ENCODE measurements around the gene HIPK2. TPM values are rescaled to one million over a fixed set of nuclear protein-coding genes. Genes with fewer than 3 reads are reported as not detected.
A peak's percentile ranks its signal among the peaks of the same experiment; 100 is the strongest.

The HIPK2 gene
- total RNA-seq, 2 experiments from 2014 or later: 22.5 to 27.5 TPM

DNA sequence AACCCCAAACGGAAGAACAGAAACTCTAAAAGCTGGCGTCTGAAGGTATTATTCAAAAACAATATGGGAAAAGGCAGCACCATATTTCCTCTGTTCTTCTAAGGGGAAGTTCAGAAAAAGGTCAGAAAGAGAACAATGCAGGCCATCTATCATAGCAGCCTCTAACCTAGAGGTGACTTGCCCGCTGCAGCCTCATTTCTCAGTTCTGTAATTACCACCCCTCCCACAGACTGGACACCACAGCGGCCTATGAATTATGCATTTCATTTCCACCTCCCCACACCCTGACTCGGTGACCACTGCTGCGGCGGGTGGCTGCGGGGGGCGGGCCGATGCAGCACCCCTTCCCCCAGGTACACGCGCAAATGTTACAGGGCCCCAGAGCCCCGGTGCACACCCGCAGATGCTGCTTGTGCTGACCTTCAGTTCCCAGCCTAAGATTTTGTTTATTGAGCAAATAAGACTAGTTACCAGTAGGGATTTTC lies 128.8 kb downstream of the HIPK2 start:
- Mint-ChIP-seq H3K4me1 (peaks cover 49% of the 10 kb centered on the region), H3K27me3 (no peaks in the 10 kb centered on the region), H3K36me3 (ENCODE audit: low read depth) (no peaks in the 10 kb centered on the region), H3K4me3 (peak overlapping the region; percentile 16), H3K27ac (peak overlapping the region; percentile 55), H3K9me3 (no peaks in the 10 kb centered on the region)
- DNase-seq: no peak
- CTCF ChIA-PET: interaction anchor here (1.1 kb wide), 1 partner anchor 13 kb away, joined by 3 read pairs; no protein-coding TSS in a partner anchor
- POLR2A ChIA-PET: no interaction called here

DNA sequence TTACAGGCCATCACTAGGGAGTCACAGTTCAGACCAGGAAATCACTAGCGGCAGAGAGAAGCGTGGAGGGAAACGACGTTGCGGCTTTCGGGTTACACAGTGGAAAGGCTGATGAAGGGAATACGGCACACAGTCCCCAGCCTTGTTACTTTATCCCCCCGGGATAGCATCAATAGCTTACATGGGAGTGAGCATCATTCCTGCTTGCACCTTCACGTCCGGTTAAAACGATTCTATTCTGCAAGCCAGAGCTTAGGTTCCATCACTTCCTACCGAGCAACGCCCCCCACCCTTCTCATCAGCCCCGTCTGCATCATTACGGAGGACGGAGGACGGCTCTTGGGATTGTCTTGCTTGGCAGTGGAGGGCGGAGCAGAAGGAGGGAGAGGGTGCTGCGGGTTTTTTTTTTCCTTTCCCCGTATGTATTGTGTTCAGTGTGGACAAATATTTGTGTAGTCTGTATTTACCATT lies 129.4 kb downstream of the HIPK2 start:
- DNase-seq: no peak
- peak overlapping the region; percentile 55 for H3K27ac Mint-ChIP-seq
- H3K9me3 Mint-ChIP-seq: no peaks in the 10 kb centered on the region
- POLR2A ChIA-PET: no interaction called here
- peaks cover 54% of the 10 kb centered on the region for H3K4me1 Mint-ChIP-seq
- peaks cover 3% of the 10 kb centered on the region for H3K36me3 Mint-ChIP-seq (ENCODE audit: low read depth)
- CTCF ChIA-PET: interaction anchor here (1.1 to 2.4 kb wide), 2 partner anchors 12 to 358 kb away, joined by 3 to 8 read pairs; no protein-coding TSS in a partner anchor
- H3K27me3 Mint-ChIP-seq: no peaks in the 10 kb centered on the region
- H3K4me3 Mint-ChIP-seq: peak overlapping the region; percentile 16

DNA sequence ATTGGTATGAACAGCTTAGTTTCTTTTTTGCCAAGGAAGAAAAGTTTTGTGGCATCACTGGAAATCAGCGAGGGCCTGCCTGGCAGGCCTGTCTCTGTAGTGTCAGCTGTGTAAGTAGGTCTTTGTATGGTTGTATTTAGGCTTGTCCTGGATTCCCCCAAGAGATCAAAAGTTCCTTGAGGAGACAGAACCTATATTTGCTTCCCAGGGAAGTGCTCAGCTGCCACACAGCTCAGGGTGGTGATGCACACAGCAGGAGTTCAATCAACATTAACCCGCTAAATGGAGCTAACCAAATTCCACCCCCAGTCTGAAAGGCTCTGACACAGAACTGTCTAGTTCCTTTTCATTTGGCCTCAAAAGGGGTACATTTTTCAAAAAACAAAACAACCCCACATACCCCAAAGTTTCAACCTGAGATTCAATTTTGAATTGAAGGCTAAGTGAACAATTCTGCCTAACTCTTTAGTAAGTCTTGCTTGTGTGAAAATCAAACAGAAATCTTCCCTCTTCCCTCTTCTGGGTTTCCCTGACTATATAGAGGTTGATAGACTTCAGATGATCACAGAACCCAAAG lies 129.9 kb downstream of the HIPK2 start:
- Mint-ChIP-seq H3K4me1 (peaks cover 59% of the 10 kb centered on the region), H3K27me3 (no peaks in the 10 kb centered on the region), H3K9me3 (no peaks in the 10 kb centered on the region), H3K27ac (no peak overlapping the region), H3K36me3 (ENCODE audit: low read depth) (peaks cover 3% of the 10 kb centered on the region), H3K4me3 (no peak overlapping the region)
- ChIA-PET CTCF (interaction anchor here (0.9 to 2.7 kb wide), 8 partner anchors 11 to 359 kb away, joined by 3 to 12 read pairs (median 4); no protein-coding TSS in a partner anchor), POLR2A (interaction anchor here (1.4 kb wide), 1 partner anchor 12 kb away, joined by 5 read pairs; no protein-coding TSS in a partner anchor)
- no peak for DNase-seq

DNA sequence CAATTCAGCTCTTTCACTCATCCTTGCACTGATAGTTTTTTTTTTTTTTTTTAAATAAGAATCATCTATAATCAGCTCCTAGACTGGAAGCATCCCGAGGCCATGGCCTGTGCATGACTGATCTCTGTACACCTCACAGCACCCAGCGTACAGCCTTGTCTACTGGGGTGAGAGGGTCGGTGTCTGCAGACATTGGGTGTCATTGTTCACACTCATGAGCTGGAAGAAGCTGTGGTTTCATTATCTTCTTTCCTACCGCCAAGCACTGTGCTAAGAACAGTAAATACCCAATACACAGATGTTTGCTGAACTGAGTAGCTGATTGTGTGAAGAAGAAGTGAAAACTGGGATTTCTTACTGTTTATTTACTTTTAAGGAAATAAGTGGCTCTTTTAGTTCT lies 130.7 kb downstream of the HIPK2 start:
- no peak for DNase-seq
- Mint-ChIP-seq H3K4me3 (no peak overlapping the region), H3K9me3 (no peaks in the 10 kb centered on the region), H3K27ac (no peak overlapping the region), H3K27me3 (no peaks in the 10 kb centered on the region), H3K36me3 (ENCODE audit: low read depth) (peaks cover 3% of the 10 kb centered on the region), H3K4me1 (peaks cover 60% of the 10 kb centered on the region)
- POLR2A ChIA-PET: interaction anchor here (0.6 to 1.4 kb wide), 2 partner anchors 11 to 106 kb away, joined by 3 to 5 read pairs; no protein-coding TSS in a partner anchor
- CTCF ChIA-PET: interaction anchor here (0.6 to 2.7 kb wide), 20 partner anchors 10 to 379 kb away, joined by 3 to 21 read pairs (median 4); no protein-coding TSS in a partner anchor

DNA sequence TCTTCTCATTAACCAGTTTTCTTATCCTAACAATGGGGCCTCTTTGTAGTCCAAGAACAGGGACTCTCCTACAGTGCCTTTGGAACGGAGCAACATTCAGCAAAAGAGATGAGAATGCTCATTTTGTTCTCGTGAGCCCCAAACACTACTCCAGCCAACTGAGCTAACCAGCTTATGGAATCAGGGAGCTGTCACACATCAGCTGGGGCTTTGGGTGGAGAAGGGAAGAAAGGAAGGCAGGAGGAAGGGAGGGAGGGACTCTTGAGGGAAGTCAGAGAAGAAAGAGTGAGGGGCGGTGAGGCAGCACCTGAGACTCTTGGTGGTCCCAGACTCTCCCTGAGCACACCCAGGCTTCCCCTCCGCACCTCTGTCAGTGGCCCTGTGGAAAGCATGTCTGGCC lies 131.2 kb downstream of the HIPK2 start:
- no peaks in the 10 kb centered on the region for H3K27me3 Mint-ChIP-seq
- ChIA-PET CTCF (interaction anchor here (0.6 to 2.7 kb wide), 23 partner anchors 9 to 380 kb away, joined by 3 to 21 read pairs (median 4); no protein-coding TSS in a partner anchor), POLR2A (interaction anchor here (1.4 kb wide), 1 partner anchor 11 kb away, joined by 5 read pairs; no protein-coding TSS in a partner anchor)
- no peak for DNase-seq
- peaks cover 64% of the 10 kb centered on the region for H3K4me1 Mint-ChIP-seq
- no peak overlapping the region for H3K4me3 Mint-ChIP-seq
- H3K9me3 Mint-ChIP-seq: no peaks in the 10 kb centered on the region
- H3K36me3 Mint-ChIP-seq (ENCODE audit: low read depth): peaks cover 3% of the 10 kb centered on the region
- no peak overlapping the region for H3K27ac Mint-ChIP-seq

DNA sequence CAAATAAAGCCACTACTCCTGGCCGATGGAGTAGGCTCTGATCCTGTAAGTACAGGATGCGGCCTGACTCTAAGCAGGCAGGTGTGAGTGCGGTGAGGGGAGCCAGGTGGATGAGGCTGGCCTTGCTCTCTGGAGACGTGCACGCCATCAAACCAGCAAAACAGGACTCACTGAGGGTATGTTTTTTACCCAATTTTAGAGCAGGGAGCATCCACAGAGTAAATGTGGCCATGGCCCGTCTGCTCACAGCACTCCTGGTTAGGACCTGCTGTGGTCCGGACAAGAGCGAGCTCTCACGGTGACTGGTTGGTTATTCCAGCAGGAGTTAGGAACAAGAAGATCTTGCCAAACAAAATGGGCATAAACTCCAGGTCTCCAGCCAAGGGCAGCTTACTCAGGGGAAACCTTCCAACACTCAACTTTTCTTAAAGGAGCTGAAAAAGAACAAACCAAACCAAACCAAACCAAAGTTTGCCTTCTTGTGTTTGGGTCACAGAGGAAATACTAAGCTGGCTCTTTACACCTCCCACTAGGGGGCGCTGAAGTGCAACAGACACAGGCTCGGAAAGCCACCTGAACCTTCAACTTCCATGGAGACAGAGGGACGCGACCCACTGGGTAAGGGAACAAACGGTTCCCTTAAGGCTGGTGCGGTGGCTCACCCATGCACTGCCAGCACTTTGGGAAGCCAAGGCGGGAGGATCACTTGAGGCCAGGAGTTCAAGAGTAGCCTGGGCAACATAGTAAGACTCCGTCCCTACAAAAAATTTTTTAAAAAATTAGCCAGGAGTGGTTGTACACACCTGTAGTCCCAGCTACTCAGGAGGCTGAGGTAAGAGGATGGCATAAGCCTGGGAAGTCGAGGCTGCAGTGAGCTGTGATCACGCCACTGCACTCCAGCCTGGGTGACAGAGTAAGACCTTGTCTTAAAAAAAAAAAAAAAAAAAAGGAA lies 131.9 kb downstream of the HIPK2 start:
- DNase-seq: peak; percentile 91
- ChIA-PET CTCF (interaction anchor here (0.7 to 2.7 kb wide), 31 partner anchors 8 to 361 kb away, joined by 3 to 21 read pairs (median 4); no protein-coding TSS in a partner anchor), POLR2A (no interaction called here)
- Mint-ChIP-seq H3K4me1 (peaks cover 64% of the 10 kb centered on the region), H3K27me3 (no peaks in the 10 kb centered on the region), H3K9me3 (no peaks in the 10 kb centered on the region), H3K4me3 (no peak overlapping the region), H3K27ac (peak overlapping the region; percentile 73), H3K36me3 (ENCODE audit: low read depth) (peaks cover 3% of the 10 kb centered on the region)

DNA sequence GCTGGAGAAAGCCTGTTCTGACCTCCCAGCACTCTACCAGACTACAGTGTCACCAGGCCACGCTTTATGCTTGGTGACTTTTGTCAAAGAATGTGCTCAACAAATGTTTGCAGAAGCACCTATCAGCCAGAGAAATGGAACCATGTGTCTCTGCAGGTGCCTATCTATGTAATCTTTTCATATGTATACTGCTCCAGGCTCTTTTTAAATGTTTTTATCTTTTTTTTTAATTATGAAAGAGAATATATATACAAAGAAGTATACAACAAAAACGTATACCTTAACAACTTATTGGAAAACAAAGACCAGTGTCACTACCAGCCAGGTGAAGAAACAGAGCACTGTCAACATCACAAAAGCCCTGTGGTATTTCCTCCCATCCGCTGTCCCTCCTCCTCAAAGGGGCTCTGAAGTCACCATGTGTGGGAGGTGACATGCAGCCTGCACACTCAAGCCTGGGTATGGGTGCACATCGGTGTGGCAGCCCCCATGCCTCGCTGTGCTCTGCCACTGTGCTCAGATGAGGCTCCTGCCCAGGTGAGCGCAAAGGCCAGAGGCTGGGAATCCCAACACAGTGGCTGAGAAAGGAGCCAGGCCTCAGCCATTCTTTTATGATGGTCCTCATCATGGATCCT lies 133.7 kb downstream of the HIPK2 start:
- H3K27ac Mint-ChIP-seq: peak overlapping the region; percentile 76
- POLR2A ChIA-PET: no interaction called here
- CTCF ChIA-PET: interaction anchor here (1.6 kb wide), 1 partner anchor 25 kb away, joined by 6 read pairs; no protein-coding TSS in a partner anchor
- H3K4me3 Mint-ChIP-seq: no peak overlapping the region
- peaks cover 70% of the 10 kb centered on the region for H3K4me1 Mint-ChIP-seq
- no peaks in the 10 kb centered on the region for H3K9me3 Mint-ChIP-seq
- no peaks in the 10 kb centered on the region for H3K27me3 Mint-ChIP-seq
- H3K36me3 Mint-ChIP-seq (ENCODE audit: low read depth): peaks cover 4% of the 10 kb centered on the region
- peak; percentile 26 for DNase-seq

DNA sequence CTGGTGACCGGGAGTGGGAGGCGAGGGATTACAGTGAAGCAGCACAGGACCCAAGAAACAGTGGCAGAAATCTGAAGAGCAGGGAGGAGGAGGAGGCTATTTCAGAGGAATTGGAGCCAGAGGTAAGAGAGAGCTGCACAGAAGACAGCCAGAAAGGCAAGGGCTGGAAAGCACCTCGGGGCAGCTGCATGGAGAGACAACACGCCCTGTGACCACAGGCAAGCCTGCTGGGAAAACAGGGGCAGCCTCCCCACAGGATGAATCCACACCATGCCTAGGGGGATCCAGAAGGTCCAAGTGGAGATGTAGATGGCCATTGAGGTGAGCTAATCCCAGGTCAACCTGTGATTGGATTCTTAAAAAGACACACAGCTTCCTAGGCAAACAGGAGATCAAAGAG lies 135.5 kb downstream of the HIPK2 start:
- POLR2A ChIA-PET: no interaction called here
- Mint-ChIP-seq H3K9me3 (no peaks in the 10 kb centered on the region), H3K36me3 (ENCODE audit: low read depth) (peaks cover 5% of the 10 kb centered on the region), H3K27me3 (no peaks in the 10 kb centered on the region), H3K4me1 (peaks cover 59% of the 10 kb centered on the region), H3K27ac (no peak overlapping the region), H3K4me3 (no peak overlapping the region)
- CTCF ChIA-PET: interaction anchor here (0.6 to 1.3 kb wide), 3 partner anchors 10 to 68 kb away, joined by 3 to 4 read pairs (median 3); no protein-coding TSS in a partner anchor
- DNase-seq: no peak

DNA sequence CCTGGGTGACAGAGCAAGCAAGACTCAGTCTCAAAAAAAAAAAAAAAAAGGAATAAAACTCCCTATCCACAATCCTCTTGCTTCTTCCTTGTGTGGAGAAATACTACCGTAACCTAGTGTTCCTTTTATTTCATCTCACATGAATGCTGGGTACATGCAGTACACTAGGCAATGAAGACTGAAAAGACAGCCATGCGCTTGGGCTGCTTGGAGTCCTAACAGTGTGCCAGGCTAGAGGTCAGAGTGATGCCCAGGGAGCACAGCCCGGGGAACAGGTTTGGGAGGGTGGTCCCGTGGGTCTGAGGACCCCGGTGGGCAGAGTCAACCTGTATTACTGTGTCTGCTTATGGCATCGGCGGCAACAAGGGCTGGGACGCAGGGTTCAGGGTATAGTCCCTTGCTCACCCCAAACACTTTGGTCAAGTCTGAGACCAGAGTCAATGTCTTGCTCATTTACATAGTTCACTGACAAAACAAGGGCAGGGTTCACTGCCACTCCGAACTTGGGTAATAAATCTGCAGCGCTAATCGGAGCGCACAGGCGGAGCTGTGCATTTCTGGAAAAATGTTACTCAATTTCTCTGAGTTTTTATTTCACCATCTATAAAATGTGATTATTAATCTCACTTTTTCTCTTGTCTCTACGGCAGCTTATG lies 136.3 kb downstream of the HIPK2 start:
- H3K27ac Mint-ChIP-seq: no peak overlapping the region
- no peaks in the 10 kb centered on the region for H3K27me3 Mint-ChIP-seq
- no peaks in the 10 kb centered on the region for H3K9me3 Mint-ChIP-seq
- H3K4me1 Mint-ChIP-seq: peaks cover 60% of the 10 kb centered on the region
- H3K4me3 Mint-ChIP-seq: no peak overlapping the region
- ChIA-PET POLR2A (no interaction called here), CTCF (interaction anchor here (0.7 to 2.7 kb wide), 3 partner anchors 9 to 274 kb away, joined by 3 to 12 read pairs (median 4); no protein-coding TSS in a partner anchor)
- DNase-seq: no peak
- H3K36me3 Mint-ChIP-seq (ENCODE audit: low read depth): peaks cover 9% of the 10 kb centered on the region

DNA sequence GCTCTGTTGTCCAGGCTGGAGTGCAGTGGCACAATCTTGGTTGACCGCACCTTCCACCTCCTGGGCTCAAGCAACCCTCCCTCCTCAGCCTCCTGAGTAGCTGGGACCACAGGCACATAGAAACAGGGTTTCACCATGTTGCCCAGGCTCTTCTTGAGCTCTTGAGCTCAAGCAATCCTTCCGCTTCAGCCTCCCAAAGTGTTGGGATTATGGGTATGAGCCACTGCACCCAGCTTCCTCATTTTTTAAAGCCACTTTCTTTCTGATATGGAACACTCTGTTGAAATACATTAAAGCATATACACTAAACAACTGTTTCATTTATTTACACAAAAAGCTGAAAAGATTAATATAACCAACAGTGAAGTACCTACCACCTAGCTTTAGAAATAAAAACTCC lies 137.1 kb downstream of the HIPK2 start:
- Mint-ChIP-seq H3K9me3 (no peaks in the 10 kb centered on the region), H3K4me3 (no peak overlapping the region), H3K27me3 (no peaks in the 10 kb centered on the region), H3K36me3 (ENCODE audit: low read depth) (peaks cover 13% of the 10 kb centered on the region), H3K4me1 (peaks cover 61% of the 10 kb centered on the region), H3K27ac (no peak overlapping the region)
- ChIA-PET POLR2A (no interaction called here), CTCF (interaction anchor here (0.6 to 2.7 kb wide), 6 partner anchors 10 to 325 kb away, joined by 3 to 12 read pairs (median 4); no protein-coding TSS in a partner anchor)
- no peak for DNase-seq

DNA sequence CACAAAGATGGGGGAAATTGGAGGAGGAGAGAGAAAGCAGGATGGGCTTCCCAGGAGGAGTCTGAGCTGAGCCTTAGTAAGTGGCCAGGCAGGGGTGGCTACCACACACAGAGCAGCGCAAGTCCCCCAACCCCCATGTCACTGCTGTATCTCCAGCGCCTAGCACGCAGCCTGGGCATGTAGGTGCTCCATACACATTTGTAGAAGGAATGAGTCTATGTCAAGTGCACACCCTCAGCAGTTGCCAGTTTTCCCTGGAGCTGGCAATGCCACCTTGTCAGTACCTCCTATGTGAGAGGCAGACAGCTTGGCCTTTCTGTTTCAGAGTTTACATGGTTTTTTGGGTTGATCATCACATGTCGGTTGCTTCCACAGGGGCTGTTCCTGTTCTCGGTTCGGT lies 138.2 kb downstream of the HIPK2 start:
- peaks cover 17% of the 10 kb centered on the region for H3K36me3 Mint-ChIP-seq (ENCODE audit: low read depth)
- no peak overlapping the region for H3K4me3 Mint-ChIP-seq
- H3K27ac Mint-ChIP-seq: no peak overlapping the region
- peaks cover 68% of the 10 kb centered on the region for H3K4me1 Mint-ChIP-seq
- DNase-seq: no peak
- no peaks in the 10 kb centered on the region for H3K9me3 Mint-ChIP-seq
- CTCF ChIA-PET: interaction anchor here (1.3 to 2.7 kb wide), 4 partner anchors 11 to 21 kb away, joined by 3 to 12 read pairs (median 4); no protein-coding TSS in a partner anchor
- POLR2A ChIA-PET: no interaction called here
- no peaks in the 10 kb centered on the region for H3K27me3 Mint-ChIP-seq

Measured in activated CD4-positive, alpha-beta T cell treated with anti-CD3 and anti-CD28 coated beads, Interleukin-2, amount 10 ng/mL, durations not matched to agents 7 days and 5 days (primary cell).